NCI-H226 (cell line): ENCODE data around the gene GM2A.
"Not testable (repeated sequence)": the region's sequence is repeated elsewhere in the genome, so short reads cannot be mapped to it uniquely, and the experiment has no call there.

Experiments used
- DNase-seq: peaks from one replicate; pipeline ENCODE4 v3.0.0-alpha.2; 2015

Gene GM2A

GRCh38 chr5:151230048-151230680, 22.8 kb upstream of the GM2A start:
- no peak for DNase-seq

GRCh38 chr5:151231359-151231758, 21.6 kb upstream of the GM2A start:
- no peak for DNase-seq

- DNase-seq, result no peak
These were observed 19.3 kb upstream of the GM2A start for GRCh38 chr5:151233616-151234085.

GRCh38 chr5:151234476-151235238, 18.3 kb upstream of the GM2A start:
- no peak for DNase-seq

GRCh38 chr5:151235239-151235571, 17.8 kb upstream of the GM2A start:
- not testable (repeated sequence) for DNase-seq

- no peak for DNase-seq
These were observed 16.1 kb upstream of the GM2A start for GRCh38 chr5:151236888-151237287.

GRCh38 chr5:151237685-151238084, 15.3 kb upstream of the GM2A start:
- no peak for DNase-seq

- DNase-seq, result no peak
These were observed 14.7 kb upstream of the GM2A start for GRCh38 chr5:151238303-151238741.

- peak; percentile 33 for DNase-seq
These were observed 13.6 kb upstream of the GM2A start for GRCh38 chr5:151239237-151239861.

GRCh38 chr5:151240268-151240835, 12.6 kb upstream of the GM2A start:
- DNase-seq, result not testable (repeated sequence)

GRCh38 chr5:151240924-151241635, 11.9 kb upstream of the GM2A start:
- no peak for DNase-seq

- no peak for DNase-seq
These were observed 9.9 kb upstream of the GM2A start for GRCh38 chr5:151243127-151243526.

GRCh38 chr5:151243564-151243963, 9.4 kb upstream of the GM2A start:
- no peak for DNase-seq

- DNase-seq, result no peak
These were observed 8.8 kb upstream of the GM2A start for GRCh38 chr5:151244206-151244605.

- DNase-seq, result no peak
These were observed 7.2 kb upstream of the GM2A start for GRCh38 chr5:151245680-151246219.

GRCh38 chr5:151248651-151249050, 4.3 kb upstream of the GM2A start:
- DNase-seq, result no peak

- DNase-seq, result no peak
These were observed 3.7 kb upstream of the GM2A start for GRCh38 chr5:151249281-151249680.

- no peak for DNase-seq
These were observed 2.5 kb upstream of the GM2A start for GRCh38 chr5:151250346-151251000.

GRCh38 chr5:151251001-151251551, 1.9 kb upstream of the GM2A start:
- DNase-seq, result no peak

- DNase-seq, result no peak
These were observed 1.4 kb upstream of the GM2A start for GRCh38 chr5:151251621-151252020.

- DNase-seq, result no peak
These were observed 593 bp downstream of the GM2A start for GRCh38 chr5:151253605-151253950.

GRCh38 chr5:151254556-151254955, 1.6 kb downstream of the GM2A start:
- DNase-seq, result no peak
